Lung (tissue), 12 donors: ENCODE data around the gene VAPB. TPM values are rescaled to one million over a fixed set of nuclear protein-coding genes. Genes with fewer than 3 reads are reported as not detected.

Experiments
- ATAC-seq: fragments of 200-7000 bp; cut with Tn5 transposase; one replicate; pipeline ENCODE4 v1.9.1; 2020; ENCODE audit warnings: moderate number of reproducible peaks; ENCODE audit not compliant: insufficient read depth, low FRiP score
- DNase-seq, 3 donors: peaks; one replicate each; pipeline ENCODE4 v3.0.0-alpha.2; 2013 to 2017
- H3K27ac ChIP-seq, 2 donors: one replicate each; pipeline ENCODE4 v1.5.1; 2013; ENCODE audit warnings: mild to moderate bottlenecking in 2 of 2, moderate library complexity in 2 of 2, control low read depth in 1 of 2, inconsistent platforms in 1 of 2, low read depth in 1 of 2, low read length in 1 of 2
- H3K27me3 ChIP-seq, 3 donors: one replicate each; pipeline ENCODE4 v1.5.1; 2013; ENCODE audit warnings: low read length in 2 of 3; ENCODE audit not compliant: control insufficient read depth in 3 of 3, insufficient read depth in 3 of 3
- H3K36me3 ChIP-seq, 4 donors: one replicate each; pipeline ENCODE4 v1.5.1; 2013; ENCODE audit warnings: low read length in 4 of 4, mild to moderate bottlenecking in 1 of 4, moderate library complexity in 1 of 4; ENCODE audit not compliant: control insufficient read depth in 4 of 4, insufficient read depth in 4 of 4
- H3K4me1 ChIP-seq, 5 donors: one replicate each; pipeline ENCODE4 v1.5.1; 2013; ENCODE audit warnings: low read length in 5 of 5, mild to moderate bottlenecking in 2 of 5, moderate library complexity in 1 of 5; ENCODE audit not compliant: control insufficient read depth in 5 of 5, insufficient read depth in 5 of 5
- H3K4me3 ChIP-seq: one replicate; pipeline ENCODE4 v1.5.1; 2013; ENCODE audit warnings: mild to moderate bottlenecking, control low read depth, moderate library complexity
- H3K9ac ChIP-seq, 2 donors: one replicate each; pipeline ENCODE4 v1.5.1; 2013; ENCODE audit warnings: low read length in 2 of 2, control low read depth in 1 of 2; ENCODE audit not compliant: insufficient read depth in 1 of 2
- H3K9me3 ChIP-seq, 4 donors: one replicate each; pipeline ENCODE4 v1.5.1; 2013; ENCODE audit warnings: low read length in 3 of 4, mild to moderate bottlenecking in 1 of 4, moderate library complexity in 1 of 4; ENCODE audit not compliant: control insufficient read depth in 4 of 4, insufficient read depth in 3 of 4
- CTCF ChIP-seq: IDR thresholded peaks from 2 replicates; pipeline ENCODE4 v1.5.1; 2012; ENCODE audit warnings: mild to moderate bottlenecking; ENCODE audit errors: control extremely low read depth, extremely low read depth
- WGBS, 2 donors: extraction: QIAGEN DNeasy Blood & Tissue Kit; methylation state at CpG; one replicate each; pipeline ENCODE4 v1.1.7; 2013; 5-methylcytosine and 5-hydroxymethylcytosine counted together
- polyA plus RNA-seq, 2 donors: library from polyadenylated mRNA; stranded (reverse); fragments of 200-250 nt; gene quantifications; one replicate each; pipeline ENCODE4 v1.2.1, GENCODE V29; 2013
- total RNA-seq, 2 donors: library from RNA; depleted of rRNA in 1 of 2; stranded (reverse); fragments of >200 nt in 1 of 2; gene quantifications; one replicate each; pipeline ENCODE4 v1.2.1, GENCODE V29; 2014 to 2021
- donor health status: control.
- donor health status: control.
- donor health status: Bipolar disorder and iron deficiency.
- donor health status: healthy.
- donor health status: DM: yes; HTN: yes; CAD: no.

VAPB gene
- total and polyA plus RNA-seq, 4 donors, result 21.3 to 44.7 (median 24.1) TPM

GRCh38 chr20:58374906-58375758 is 13.9 kb upstream of the VAPB start:
- WGBS, 2 donors, result 47% methylated on average over 8 of the region's 8 CpGs
- no peak for ATAC-seq
- H3K36me3 ChIP-seq, result no peaks in the 10 kb centered on the region
- no peak overlapping the region for H3K9ac ChIP-seq
- no peak overlapping the region for H3K27ac ChIP-seq
- no peak overlapping the region for H3K4me3 ChIP-seq
- peaks cover 0 to 6% (median 0%) of the 10 kb centered on the region in 5 donors for H3K4me1 ChIP-seq
- H3K9me3 ChIP-seq, result no peaks in the 10 kb centered on the region
- H3K27me3 ChIP-seq, result no peaks in the 10 kb centered on the region
- TF ChIP-seq CTCF, result no peak
- peak; percentile 65 to 88 (median 76) for DNase-seq

- peaks cover 0 to 6% (median 0%) of the 10 kb centered on the region in 5 donors for H3K4me1 ChIP-seq
- H3K9ac ChIP-seq, result no peak overlapping the region
- no peak overlapping the region for H3K4me3 ChIP-seq
- no peaks in the 10 kb centered on the region for H3K36me3 ChIP-seq
- 80 to 84% methylated on average over 10 of the region's 10 CpGs for WGBS, 2 donors
- no peaks in the 10 kb centered on the region for H3K9me3 ChIP-seq
- DNase-seq, result no peak
- H3K27ac ChIP-seq, result no peak overlapping the region
- no peaks in the 10 kb centered on the region for H3K27me3 ChIP-seq
- no peak for ATAC-seq
- no peak for TF ChIP-seq CTCF
Observed at GRCh38 chr20:58375759-58376352, 13.2 kb upstream of the VAPB start.

GRCh38 chr20:58377017-58377416 is 12.0 kb upstream of the VAPB start:
- WGBS, 2 donors, result 74 to 86% methylated on average over 1 of the region's 1 CpG
- no peak for ATAC-seq
- Histone ChIP-seq H3K9ac (no peak overlapping the region), H3K36me3 (no peaks in the 10 kb centered on the region), H3K27ac (no peak overlapping the region), H3K9me3 (peaks cover 0 to 5% (median under 1%) of the 10 kb centered on the region in 4 donors), H3K4me3 (no peak overlapping the region), H3K27me3 (no peaks in the 10 kb centered on the region), H3K4me1 (peaks cover 0 to 6% (median 0%) of the 10 kb centered on the region in 5 donors)
- no peak for DNase-seq
- TF ChIP-seq CTCF, result no peak
